Erythroblast (primary cell): ENCODE measurements around the gene CAPG.

Experiments
- GATA1 ChIP-seq: IDR thresholded peaks from 2 replicates; pipeline ENCODE4 v1.6.1; 2011; ENCODE audit warnings: low read depth, mild to moderate bottlenecking, control low read depth, low read length, moderate library complexity
- POLR2A ChIP-seq: IDR thresholded peaks from 2 replicates; pipeline ENCODE4 v1.6.1; 2011; ENCODE audit warnings: mild to moderate bottlenecking, low read length

- no peak for TF ChIP-seq POLR2A
- TF ChIP-seq GATA1: no peak
Measured at GRCh38 chr2:85429213-85429923, 19.2 kb upstream of the CAPG start.
